Skeletal muscle tissue (tissue), 4 donors: ENCODE measurements around the gene ZNF830. TPM values are rescaled to one million over a fixed set of nuclear protein-coding genes. Genes with fewer than 3 reads are reported as not detected.
A peak's percentile ranks its signal among the peaks of the same experiment; 100 is the strongest.

ENCODE experiments used
- H3K27ac ChIP-seq: one replicate; pipeline ENCODE4 v1.7.0; 2013; ENCODE audit warnings: mild to moderate bottlenecking, low read depth, low read length, inconsistent platforms
- H3K27me3 ChIP-seq, 3 donors: one replicate each; pipeline ENCODE4 v1.7.0; 2013; ENCODE audit warnings: low read length in 3 of 3; ENCODE audit not compliant: control insufficient read depth in 3 of 3, insufficient read depth in 3 of 3
- H3K36me3 ChIP-seq, 3 donors: one replicate each; pipeline ENCODE4 v1.7.0; 2013; ENCODE audit warnings: low read length in 3 of 3; ENCODE audit not compliant: control insufficient read depth in 3 of 3, insufficient read depth in 3 of 3
- H3K4me1 ChIP-seq, 3 donors: one replicate each; pipeline ENCODE4 v1.7.0; 2013; ENCODE audit warnings: low read length in 3 of 3, mild to moderate bottlenecking in 3 of 3; ENCODE audit not compliant: control insufficient read depth in 3 of 3, insufficient read depth in 3 of 3
- H3K4me3 ChIP-seq, 3 donors: one replicate each; pipeline ENCODE4 v1.7.0; 2013; ENCODE audit warnings: low read length in 3 of 3
- H3K9ac ChIP-seq, 3 donors: one replicate each; pipeline ENCODE4 v1.7.0; 2013; ENCODE audit warnings: low read length in 3 of 3, mild to moderate bottlenecking in 3 of 3, moderate library complexity in 2 of 3, low read depth in 1 of 3
- H3K9me3 ChIP-seq, 3 donors: one replicate each; pipeline ENCODE4 v1.7.0; 2013; ENCODE audit warnings: low read length in 3 of 3; ENCODE audit not compliant: control insufficient read depth in 3 of 3
- total RNA-seq: library from RNA; depleted of rRNA; stranded (reverse); fragments of >200 nt; gene quantifications from one replicate; pipeline ENCODE4 v1.2.3, GENCODE V29; 2014
- donor health status: Osteomylitis.

The ZNF830 gene
- total RNA-seq, 1 donor from 2014 or later = 15.1 TPM

DNA sequence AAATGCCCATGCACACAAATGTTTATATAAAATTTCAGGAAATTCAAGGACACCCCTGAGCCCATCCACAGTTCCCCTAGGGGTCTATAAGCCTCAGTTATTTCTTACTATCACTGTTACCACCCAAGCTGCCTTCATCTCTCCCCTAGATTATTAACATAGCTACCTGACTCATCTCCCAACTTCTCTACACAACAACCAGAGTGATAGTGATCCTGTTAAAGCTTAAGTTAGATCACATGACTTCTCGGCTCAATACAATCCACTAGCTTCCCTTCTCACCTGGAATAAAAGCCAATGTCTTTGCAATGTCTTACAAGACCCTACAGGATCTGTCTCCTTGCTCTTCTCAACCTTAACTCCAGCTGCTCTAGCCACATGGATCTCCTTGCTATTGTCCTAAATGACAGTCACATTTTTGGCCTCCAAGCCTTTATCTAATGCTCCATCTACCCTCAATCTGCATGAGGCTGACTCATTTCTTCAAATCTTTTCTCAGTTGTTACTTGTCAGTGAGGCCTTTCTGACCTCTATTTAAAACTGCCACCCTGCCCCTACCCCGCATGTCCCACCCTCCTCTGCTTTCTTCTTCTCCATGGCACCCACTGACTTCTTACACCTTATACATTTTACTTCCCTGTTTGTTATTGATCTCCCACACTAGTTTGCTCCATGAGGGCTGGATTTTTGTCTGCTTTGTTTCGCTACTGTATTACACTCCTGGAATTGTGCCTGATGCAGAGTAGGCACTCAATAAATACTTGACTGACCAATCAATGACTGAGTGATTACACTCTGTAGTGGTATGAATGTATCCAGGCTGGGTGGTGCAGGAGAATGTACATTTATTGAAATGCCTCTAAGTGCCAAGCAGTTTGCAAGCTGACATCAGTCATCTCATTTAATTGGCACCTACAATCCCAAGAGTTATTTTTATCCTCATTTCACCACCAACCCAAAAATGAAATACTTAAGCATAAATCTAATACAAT, 13.8 kb downstream of the ZNF830 start:
- H3K9ac ChIP-seq = no peak overlapping the region
- peaks cover 7 to 8% (median 8%) of the 10 kb centered on the region in 3 donors for H3K4me1 ChIP-seq
- no peaks in the 10 kb centered on the region for H3K36me3 ChIP-seq
- no peak overlapping the region for H3K4me3 ChIP-seq
- H3K27ac ChIP-seq = no peak overlapping the region
- no peaks in the 10 kb centered on the region for H3K27me3 ChIP-seq
- H3K9me3 ChIP-seq = no peaks in the 10 kb centered on the region

DNA sequence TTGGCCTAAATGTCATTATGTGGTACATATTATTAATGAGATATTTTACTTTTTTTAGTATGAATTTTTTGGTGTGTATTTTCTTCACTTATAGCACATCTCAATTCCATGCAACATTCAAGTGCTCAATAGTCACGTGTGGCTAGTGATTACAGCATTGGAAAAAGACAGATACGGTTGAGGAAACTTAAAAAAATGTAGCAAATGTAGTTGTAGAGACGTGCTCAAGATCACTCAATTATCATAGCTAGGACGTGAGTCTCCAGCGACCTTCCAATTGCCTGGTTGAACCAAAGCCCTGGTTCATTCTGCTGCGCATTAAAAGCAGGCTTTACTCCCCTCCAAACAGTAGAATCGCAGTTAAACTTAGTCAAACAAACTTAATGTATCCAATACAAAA, 17.8 kb downstream of the ZNF830 start:
- peak overlapping the region; percentile 96 for H3K27ac ChIP-seq
- no peak overlapping the region for H3K9ac ChIP-seq
- no peak overlapping the region for H3K4me3 ChIP-seq
- no peaks in the 10 kb centered on the region for H3K27me3 ChIP-seq
- H3K36me3 ChIP-seq = peaks cover 2 to 5% (median 2%) of the 10 kb centered on the region in 3 donors
- H3K9me3 ChIP-seq = no peaks in the 10 kb centered on the region
- peaks cover 13 to 27% (median 19%) of the 10 kb centered on the region in 3 donors for H3K4me1 ChIP-seq

DNA sequence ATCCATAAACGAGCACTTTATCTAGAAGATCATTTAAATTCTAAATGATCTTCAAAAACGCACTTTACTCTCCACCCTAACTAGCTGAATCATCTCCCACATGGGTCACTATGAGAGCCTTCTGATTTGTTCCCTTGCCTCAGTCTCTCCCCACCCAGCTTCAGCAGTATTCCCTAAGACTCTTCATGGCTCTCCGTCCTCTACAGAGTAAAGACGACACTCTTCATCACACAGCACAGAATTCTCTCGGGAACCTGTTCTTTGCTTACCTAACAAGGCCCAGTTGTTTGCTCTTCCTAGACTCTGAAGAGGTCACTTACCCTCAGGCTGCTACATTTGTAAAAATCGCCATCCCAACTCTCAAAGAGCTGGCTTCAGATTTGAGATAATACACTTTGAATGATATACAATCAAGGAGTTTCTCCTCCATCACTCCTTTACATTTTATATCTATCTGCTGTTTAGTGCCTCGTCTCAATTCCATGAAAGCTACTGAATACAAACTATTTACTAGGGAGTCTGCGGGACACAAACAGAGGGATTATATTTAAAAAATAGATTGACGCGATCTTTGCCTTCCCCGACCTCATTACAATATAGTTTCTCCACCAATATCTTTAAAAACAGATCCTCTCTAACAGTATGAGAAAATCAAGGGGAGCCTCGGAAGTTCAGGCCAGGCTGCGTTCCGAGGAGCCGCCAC, 18.5 kb downstream of the ZNF830 start:
- Histone ChIP-seq H3K9ac (peak overlapping the region; percentile 69 to 91 (median 86)), H3K9me3 (no peaks in the 10 kb centered on the region), H3K4me3 (peak overlapping the region; percentile 68 to 79 (median 70)), H3K4me1 (peaks cover 13 to 27% (median 19%) of the 10 kb centered on the region in 3 donors), H3K36me3 (peaks cover 2 to 7% (median 2%) of the 10 kb centered on the region in 3 donors), H3K27ac (peak overlapping the region; percentile 96), H3K27me3 (no peaks in the 10 kb centered on the region)

DNA sequence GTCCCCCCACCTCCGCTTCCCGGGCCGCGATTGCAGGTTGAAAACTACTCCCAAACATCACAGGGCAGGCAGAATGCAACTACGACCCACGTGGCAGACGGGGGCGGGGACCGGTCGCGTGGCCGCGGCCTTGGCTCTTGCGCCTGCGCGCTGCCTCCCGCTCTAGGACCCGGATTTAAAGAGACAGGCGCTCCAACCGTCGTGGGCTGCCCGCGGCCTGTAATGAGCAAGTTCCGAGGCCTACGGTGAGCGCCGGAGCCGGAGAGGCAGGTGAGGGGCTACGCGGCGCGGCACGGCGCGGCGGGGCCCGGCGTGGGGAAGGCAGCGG, 19.0 kb downstream of the ZNF830 start, which contains the start of gene LIG3:
Gene LIG3, plus strand, starts transcription at position 160 of the 328 bp plus-strand sequence. CDS start 2,494 bp downstream, outside the sequence.
- peak within 1 kb of the TSS; percentile 96 for H3K27ac ChIP-seq
- H3K27me3 ChIP-seq = no peaks in the 10 kb centered on the region
- no peaks in the 10 kb centered on the region for H3K9me3 ChIP-seq
- H3K4me1 ChIP-seq = peaks cover 13 to 27% (median 19%) of the 10 kb centered on the region in 3 donors
- peak within 1 kb of the TSS; percentile 69 to 91 (median 86) for H3K9ac ChIP-seq
- peak within 1 kb of the TSS; percentile 68 to 81 (median 79) for H3K4me3 ChIP-seq
- peaks cover 2 to 7% (median 2%) of the 10 kb centered on the region in 3 donors for H3K36me3 ChIP-seq

DNA sequence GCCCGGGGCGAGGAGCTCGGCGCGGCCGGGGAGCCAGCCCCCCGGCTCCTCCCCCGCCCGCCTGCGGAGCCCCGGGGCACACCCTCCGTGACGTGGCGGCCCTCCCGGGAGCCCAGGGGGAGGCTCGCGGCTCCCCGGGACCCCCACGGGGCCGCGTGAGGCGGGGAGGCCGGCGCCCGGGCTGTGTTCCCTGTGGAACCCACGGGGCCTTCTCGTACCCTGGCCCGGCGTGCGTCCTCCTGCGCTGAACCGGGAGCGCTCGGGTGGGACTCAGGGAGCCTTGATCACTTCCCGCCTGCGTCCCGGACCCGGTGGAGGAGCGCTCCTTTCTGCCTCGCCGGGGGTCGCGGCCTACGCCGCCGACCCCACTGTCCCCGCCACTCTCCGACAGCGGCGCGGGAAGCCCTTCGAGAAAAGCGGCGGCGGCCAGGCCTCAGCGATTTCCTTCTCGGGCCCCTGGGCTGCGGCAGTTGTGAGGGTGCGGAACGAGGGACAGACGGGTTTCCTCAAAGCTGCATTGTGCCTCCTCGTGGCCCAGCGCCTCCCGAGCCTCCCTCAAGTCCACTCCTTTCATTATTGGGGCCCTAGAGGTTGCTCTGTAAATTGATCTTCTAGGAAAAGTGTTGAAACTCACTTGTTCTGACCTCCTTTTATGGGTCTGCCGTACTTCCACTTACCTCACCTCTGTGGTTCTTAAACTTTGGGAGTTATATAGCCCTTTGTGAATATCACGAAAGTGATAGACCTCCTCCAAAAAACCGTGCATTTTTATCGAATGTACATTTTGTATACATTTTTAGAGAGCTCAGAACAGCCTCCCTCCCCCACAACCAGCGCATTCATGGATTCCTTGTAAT, 19.6 kb downstream of the ZNF830 start:
- peak overlapping the region; percentile 96 for H3K27ac ChIP-seq
- no peaks in the 10 kb centered on the region for H3K27me3 ChIP-seq
- no peaks in the 10 kb centered on the region for H3K9me3 ChIP-seq
- H3K9ac ChIP-seq = peak overlapping the region; percentile 69 to 91 (median 86)
- peak overlapping the region; percentile 68 to 81 (median 79) for H3K4me3 ChIP-seq
- H3K4me1 ChIP-seq = peaks cover 13 to 27% (median 19%) of the 10 kb centered on the region in 3 donors
- H3K36me3 ChIP-seq = peaks cover 2 to 7% (median 7%) of the 10 kb centered on the region in 3 donors

DNA sequence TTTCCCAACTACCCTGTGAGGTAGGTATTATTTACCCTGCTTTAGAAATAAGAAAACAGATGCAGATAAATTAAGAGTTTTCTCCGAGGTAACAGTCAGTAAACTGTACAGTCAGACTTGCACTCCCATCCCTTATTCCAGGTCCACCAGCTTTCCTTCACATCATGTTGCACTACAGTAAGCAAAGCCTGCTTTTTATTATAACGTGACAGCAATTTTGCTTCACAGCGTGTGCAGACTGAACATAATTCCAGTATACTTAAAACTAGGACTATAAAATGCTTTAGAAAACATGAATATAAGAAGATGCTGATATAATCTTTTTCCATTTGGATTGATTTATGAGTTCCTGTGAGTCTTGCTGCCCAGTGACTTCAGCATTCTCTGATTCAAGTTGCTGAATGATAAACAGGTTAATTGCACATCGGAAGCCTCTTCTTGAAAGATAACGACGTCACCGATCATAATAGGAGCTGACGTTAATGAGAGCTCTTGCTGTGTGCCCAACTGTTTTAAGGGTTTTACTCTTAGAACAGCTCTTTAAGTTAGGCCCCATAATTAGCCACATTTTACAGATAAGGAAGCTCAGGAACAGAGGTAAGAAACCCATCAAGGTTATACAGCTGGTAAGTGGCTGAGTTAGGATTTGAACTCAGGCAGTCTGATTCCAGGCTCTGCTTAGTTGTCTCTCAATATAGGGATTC, 20.4 kb downstream of the ZNF830 start:
- Histone ChIP-seq H3K9ac (peak overlapping the region; percentile 69 to 91 (median 86)), H3K27me3 (no peaks in the 10 kb centered on the region), H3K9me3 (no peaks in the 10 kb centered on the region), H3K36me3 (peaks cover 2 to 13% (median 10%) of the 10 kb centered on the region in 3 donors), H3K4me1 (peaks cover 13 to 27% (median 19%) of the 10 kb centered on the region in 3 donors), H3K27ac (peak overlapping the region; percentile 96), H3K4me3 (peak overlapping the region; percentile 68 to 81 (median 79))

DNA sequence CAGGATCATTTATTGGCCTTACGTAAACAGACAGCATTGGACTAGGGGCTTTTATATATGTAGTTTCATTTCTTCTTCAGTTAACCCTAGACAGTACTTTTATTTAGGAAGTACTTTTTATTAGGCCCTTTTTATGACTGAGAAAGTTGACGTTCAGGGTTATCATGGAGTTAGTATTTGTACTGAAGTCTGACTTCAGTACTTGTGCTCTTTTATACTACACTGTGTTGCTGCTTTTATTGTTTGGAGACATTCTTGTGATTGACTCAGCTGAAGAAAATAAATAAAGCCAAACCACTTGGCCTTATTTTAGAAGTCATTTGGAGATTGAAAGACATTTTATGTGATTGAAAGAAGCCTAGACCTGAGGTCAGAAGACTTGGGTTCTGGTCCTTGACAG, 25.9 kb downstream of the ZNF830 start:
- H3K27me3 ChIP-seq = no peaks in the 10 kb centered on the region
- no peak overlapping the region for H3K4me3 ChIP-seq
- H3K9ac ChIP-seq = no peak overlapping the region
- no peaks in the 10 kb centered on the region for H3K9me3 ChIP-seq
- peaks cover 0 to 7% (median 4%) of the 10 kb centered on the region in 3 donors for H3K4me1 ChIP-seq
- H3K27ac ChIP-seq = no peak overlapping the region
- H3K36me3 ChIP-seq = peaks cover 19 to 56% (median 34%) of the 10 kb centered on the region in 3 donors

DNA sequence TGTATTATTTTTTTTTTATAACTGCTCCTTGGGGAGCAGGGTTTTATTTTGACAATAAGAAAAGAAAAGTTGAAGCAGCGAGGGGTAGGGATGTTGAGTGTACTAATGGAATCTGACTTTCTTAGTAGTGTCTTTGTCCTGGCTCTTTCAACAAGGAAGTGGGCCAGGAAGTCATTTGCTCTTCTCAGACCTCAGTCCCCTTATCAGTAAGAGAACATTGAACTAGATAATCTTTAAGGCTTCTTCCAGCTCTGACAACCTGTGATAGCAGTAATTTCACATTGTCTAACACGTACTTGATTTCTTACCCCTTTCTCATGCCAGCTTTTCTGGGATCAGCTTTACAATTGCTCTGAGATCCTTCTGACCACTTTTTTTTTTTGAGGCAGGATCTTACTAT, 27.3 kb downstream of the ZNF830 start:
- no peaks in the 10 kb centered on the region for H3K4me1 ChIP-seq
- H3K9ac ChIP-seq = no peak overlapping the region
- peaks cover 30 to 68% (median 44%) of the 10 kb centered on the region in 3 donors for H3K36me3 ChIP-seq
- H3K27me3 ChIP-seq = no peaks in the 10 kb centered on the region
- H3K4me3 ChIP-seq = no peak overlapping the region
- H3K27ac ChIP-seq = no peak overlapping the region
- H3K9me3 ChIP-seq = no peaks in the 10 kb centered on the region

DNA sequence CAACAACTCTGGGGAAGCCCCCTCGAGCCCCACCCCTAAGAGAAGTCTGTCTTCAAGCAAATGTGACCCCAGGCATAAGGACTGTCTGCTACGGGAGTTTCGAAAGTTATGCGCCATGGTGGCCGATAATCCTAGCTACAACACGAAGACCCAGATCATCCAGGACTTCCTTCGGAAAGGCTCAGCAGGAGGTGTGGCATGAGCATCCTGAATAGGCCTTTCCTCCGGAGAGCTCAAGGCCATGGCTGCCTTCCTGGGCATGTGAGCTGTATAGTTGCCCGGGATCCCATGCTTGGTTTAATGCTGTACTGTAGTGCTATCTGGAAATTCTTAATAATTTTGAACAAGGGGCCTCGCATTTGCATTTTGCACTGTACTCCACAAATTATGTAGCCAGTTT, 28.1 kb downstream of the ZNF830 start:
- no peak overlapping the region for H3K9ac ChIP-seq
- H3K27me3 ChIP-seq = no peaks in the 10 kb centered on the region
- peaks cover 38 to 76% (median 43%) of the 10 kb centered on the region in 3 donors for H3K36me3 ChIP-seq
- no peaks in the 10 kb centered on the region for H3K9me3 ChIP-seq
- no peak overlapping the region for H3K4me3 ChIP-seq
- H3K27ac ChIP-seq = no peak overlapping the region
- no peaks in the 10 kb centered on the region for H3K4me1 ChIP-seq
